ENCODE data around the gene SGIP1.

SGIP1 gene

DNA sequence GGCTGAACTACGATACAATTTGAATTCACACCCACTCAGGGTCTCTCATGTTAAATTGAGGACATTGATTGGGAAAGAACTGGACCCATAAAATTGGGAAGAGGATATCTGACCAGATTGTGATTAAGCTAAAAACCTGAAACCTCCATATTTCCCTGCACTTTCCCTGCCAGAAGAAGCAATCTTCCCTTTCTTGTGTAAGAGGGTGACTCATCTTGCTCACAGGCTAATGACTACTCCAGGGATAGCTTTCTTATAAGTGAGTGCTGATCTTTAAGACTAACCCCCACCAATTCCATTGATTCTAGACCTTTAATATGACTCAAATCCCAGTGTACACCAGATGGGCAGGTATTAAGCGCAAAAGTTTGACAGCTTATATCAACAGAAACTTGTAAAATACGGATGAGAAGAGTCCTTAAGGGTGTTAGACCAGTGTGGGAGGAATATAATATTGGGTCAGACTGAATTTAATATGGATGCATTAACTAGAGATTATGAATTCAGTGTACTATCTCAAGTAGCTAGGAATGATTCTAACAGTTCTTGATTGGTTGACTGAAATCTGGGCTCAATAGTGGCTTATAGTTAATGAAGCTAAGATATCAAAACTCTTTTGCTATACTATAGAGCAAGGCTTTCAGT lies 12.1 kb upstream of the SGIP1 start:
- DNase-seq, result no peak

DNA sequence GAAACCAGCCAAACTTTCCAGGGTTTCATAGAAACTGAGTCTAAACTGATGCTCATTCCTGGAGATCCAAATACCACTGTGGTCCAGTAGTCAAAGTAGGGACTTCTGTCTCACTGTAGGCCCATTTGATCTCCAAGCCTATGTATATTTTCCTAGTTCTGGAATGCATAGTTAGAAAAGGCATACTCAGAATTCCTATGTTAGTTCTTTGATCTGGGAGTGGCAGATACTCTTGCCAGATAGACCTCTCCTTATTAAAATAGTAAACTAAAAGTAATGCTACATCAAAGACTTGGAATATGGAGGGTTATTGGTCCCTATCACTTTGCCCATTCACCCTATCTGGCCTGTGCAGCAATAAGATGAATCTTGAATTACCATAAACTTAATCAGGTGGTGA lies 10.4 kb upstream of the SGIP1 start:
- DNase-seq, result no peak

GRCh38 chr1:66525086-66525485 lies 8.9 kb upstream of the SGIP1 start:
- DNase-seq, result no peak

DNA sequence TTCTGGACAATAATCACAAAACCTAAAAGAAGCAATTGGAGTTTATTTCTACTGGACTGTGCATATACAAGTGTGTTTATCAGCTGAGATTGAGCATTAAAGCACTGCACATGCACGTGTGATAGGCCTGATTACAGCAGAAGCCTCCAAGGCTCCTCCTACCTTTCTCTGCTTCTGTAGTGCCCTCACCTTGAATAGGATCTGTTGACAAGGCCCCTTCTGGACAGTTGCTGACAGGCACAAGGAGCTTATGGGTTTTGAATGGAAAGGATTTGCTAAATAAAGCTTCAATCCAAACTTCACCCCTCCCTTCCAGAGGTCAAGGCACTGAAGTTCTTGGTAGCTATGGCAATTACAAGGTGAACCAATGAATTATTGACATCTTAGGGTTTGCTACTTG lies 7.9 kb upstream of the SGIP1 start:
- no peak for DNase-seq

DNA sequence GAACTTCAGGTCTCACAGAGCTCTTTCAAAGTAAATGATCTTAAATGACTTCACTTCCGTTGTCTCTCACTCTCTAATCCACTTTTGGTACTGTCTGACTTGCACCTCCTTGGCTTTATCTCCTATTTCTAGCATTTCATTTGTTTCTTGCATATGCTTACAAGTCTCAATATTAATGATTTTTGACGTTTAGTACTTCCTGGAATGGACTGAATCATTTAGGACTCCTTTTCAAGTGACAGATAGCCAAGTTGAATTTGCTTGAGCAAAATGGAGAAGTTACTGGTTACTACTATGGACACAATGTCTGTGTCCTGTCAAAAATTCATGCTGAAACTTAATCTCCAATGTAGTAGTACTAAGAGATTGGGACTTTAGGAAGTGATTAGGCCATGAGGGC lies 7.0 kb upstream of the SGIP1 start:
- no peak for DNase-seq

DNA sequence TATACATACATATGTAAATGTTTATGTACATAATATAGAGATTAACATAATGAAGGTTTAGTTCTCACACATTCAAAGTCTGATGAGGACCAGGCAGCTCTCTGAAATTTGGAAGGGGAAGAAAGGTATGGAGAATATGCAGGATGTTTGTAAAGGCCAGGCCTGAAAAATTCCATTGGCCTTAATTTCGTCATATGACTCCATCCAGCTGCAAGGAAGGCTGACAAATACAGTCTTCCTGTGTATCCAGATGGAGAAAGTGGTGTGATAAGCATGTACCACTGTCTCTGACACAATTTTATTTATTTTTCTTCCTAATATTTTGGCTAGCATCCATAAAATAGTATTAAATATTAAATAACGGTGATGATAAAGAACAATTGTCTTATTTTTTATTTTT lies 6.3 kb upstream of the SGIP1 start:
- DNase-seq, result no peak

DNA sequence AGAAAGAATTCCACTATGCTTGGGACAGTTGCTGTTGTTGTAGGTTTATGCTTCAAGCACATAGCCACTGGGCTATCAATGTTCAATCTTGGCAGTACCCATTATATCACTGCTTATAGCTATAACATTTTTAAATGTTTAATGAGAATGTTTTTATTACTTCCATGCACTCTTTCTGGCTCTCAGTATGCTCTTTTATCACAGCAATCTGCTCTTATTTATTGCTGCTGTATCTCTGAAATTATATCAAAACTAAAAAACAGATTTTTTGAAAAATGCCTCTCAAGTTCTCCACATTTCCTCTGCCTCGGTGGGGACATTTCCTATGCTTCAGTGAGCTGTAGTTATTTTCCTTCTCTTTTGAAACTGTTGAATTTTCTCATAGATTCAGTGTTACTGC lies 5.4 kb upstream of the SGIP1 start:
- no peak for DNase-seq

DNA sequence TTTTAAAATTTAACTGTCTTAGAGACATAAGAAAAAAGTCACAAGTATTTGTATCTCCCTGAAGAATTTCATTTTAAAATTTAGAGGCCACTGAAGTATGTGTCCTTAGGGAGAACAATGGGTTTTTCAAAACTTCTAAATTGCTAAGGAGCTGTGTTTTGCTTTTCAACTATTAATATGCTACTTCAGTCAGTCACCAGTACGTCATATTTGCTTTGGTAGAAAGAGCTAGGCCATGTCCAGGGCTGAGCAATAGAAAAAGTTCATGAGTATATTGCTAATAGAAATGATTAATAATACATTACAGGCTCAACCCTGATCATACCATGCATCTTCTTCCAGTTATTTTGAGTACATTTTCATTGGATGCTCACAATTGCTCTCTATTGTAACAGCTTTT lies 1.7 kb upstream of the SGIP1 start:
- DNase-seq, result no peak

- DNase-seq, result no peak
Measured at GRCh38 chr1:66532798-66533783, 862 bp upstream of the SGIP1 start.

DNA sequence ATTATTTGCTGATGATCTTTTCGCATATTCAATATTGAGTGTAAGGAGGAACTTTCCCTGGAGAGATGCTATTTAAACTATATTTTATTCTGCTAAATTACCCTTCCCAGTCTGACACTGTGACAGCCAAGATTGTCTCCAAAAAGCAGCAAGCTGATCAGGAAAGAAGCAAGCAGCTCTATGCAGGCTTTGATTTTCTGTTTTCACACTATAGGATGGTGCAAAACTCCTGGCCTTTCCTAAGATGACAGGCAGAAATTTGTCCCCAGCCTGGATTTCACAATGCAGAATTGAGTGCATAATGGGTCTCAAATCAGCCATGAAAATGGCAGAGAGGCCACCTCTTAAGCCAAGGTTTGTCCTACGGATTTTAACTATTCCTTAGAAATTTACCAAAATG lies 1.1 kb downstream of the SGIP1 start:
- no peak for DNase-seq

GRCh38 chr1:66535853-66536252 lies 1.9 kb downstream of the SGIP1 start:
- no peak for DNase-seq

- DNase-seq, result no peak
Measured at GRCh38 chr1:66537718-66538117, 3.8 kb downstream of the SGIP1 start.

DNA sequence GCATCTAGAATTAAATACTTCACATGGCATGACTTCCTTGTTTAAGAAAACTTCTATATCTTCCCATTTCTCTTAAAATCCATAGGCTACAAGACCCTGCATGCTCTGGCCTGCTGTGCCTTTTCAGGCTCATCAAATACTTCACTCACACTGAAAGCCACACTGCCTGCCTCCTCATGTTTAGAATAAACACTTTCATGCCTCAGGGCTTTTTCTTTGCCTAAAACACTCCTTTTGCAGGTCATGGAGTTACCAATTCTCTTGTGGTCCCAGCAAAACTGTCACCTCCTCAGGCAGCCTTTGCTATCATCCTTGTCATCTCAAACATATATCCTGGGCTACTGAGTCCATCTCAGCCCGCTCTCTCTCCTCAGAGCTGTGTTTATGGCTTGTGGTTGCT lies 5.5 kb downstream of the SGIP1 start:
- DNase-seq, result peak; percentile 87

DNA sequence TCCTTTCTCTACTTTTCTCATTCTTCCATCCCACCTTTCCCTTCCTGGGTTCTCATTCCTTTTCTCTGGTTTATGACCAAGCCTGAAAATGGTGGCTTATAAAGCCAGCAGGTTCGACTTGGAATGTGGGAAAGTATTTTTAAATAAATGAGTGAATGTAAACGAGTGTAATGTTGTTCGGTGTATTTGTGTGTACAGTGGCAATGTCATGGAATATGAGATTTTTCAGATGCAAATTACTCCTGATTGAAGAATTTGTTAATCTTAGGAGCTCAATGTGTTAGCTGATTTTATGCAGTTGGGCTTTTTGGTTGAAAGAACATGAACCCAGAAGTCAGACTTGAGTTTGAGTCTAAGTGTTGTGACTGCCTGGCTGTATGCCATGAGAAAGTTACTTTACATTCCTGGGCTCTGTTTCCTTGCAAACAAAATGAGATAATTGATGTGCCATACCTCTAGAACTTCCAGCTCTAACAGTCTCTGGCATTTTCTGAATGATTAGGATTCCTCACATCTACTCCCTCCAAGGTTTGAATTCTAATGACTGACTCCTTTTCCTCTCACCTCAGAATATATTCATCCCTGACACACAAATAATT lies 6.6 kb downstream of the SGIP1 start:
- peak; percentile 75 for DNase-seq

DNA sequence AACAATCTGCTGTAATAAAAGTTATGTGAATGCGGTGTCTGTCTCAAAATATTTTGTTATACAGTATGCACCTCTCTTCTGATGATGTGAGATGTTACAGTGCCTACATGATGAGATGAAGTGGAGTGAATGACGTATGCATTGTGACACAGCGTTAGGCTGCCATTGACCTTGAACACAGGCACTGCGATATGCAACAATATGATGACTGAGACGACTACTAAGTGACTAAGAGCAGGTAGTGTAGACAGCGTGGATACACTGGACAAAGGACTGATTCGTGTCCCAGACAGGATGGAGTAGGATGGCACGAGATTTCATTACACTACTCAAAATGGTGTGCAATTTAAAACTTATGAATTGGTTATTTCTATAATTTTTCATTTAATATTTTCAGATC lies 8.4 kb downstream of the SGIP1 start:
- no peak for DNase-seq

DNA sequence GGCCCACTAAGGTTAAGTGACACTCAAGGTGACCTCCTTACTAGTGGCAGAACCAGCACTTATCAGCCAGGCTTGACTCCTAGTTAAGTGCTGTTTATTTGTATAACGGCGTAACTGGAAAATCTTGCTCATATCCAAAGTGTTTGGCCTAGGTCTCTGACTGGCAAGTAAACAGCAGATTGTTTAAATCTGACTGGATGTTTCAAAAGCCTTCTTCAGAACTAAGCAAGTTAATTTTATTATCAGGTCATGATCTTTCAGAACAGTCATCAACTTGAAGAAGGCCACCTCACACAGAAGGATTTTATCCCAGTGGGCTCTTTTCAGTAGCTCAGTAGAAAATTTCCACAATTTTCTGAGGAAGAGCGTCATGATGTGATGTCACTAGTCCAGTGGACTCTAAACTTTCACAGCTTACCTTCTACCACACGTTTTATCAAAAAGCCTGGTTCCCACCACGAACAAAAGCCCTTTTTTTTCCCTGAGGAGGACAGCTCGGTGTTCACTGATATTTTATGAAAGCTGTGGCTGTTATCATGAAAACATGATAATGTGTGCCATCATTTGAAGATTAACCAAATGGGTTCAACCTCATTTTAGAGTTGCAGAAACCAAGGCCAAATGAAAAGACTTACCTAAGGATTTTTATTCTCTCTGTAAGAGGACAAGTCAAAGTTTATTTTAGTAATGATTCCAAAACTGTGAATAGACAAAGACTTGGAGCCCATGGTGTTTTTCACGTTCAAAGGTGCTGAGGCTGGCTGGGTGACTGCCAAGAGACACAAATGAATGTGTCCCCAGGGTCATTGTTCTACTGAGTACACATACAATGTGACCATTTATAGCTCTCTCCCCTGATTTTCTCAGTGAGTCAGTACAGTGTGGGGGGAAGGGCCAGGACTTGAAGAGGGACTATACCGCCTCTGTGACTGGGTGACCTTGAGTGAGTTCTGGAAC lies 9.1 kb downstream of the SGIP1 start:
- DNase-seq, result peak; percentile 62

- DNase-seq, result no peak
Measured at GRCh38 chr1:66546047-66546810, 12.3 kb downstream of the SGIP1 start.

GRCh38 chr1:66549017-66549416 lies 15.1 kb downstream of the SGIP1 start:
- DNase-seq, result no peak

- DNase-seq, result no peak
Measured at GRCh38 chr1:66550243-66550642, 16.3 kb downstream of the SGIP1 start.

- DNase-seq, result no peak
Measured at GRCh38 chr1:66552287-66552686, 18.3 kb downstream of the SGIP1 start.

GRCh38 chr1:66552829-66553228 lies 18.9 kb downstream of the SGIP1 start:
- DNase-seq, result no peak

- no peak for DNase-seq
Measured at GRCh38 chr1:66553846-66554245, 19.9 kb downstream of the SGIP1 start.
